SU-DHL-6 (cell line): Measurements from ENCODE around the gene GPR62.

Experiments
- H2AFZ ChIP-seq: fragments of 200-600 bp; sonication (generic); 2 replicates; pipeline ENCODE4 v1.6.1; 2014; ENCODE audit warnings: low read depth, mild to moderate bottlenecking, moderate library complexity, mixed read lengths, antibody characterized with exemption, low read length; ENCODE audit not compliant: severe bottlenecking
- H3F3A ChIP-seq: fragments of 200-600 bp; shearing (Covaris generic); 2 replicates; pipeline ENCODE4 v1.6.0; 2016; ENCODE audit warnings: antibody characterized with exemption, mild to moderate bottlenecking; ENCODE audit not compliant: insufficient read depth
- H3K27ac ChIP-seq: fragments of 200-600 bp; sonication (generic); 2 replicates; pipeline ENCODE4 v1.5.1; 2016; ENCODE audit warnings: low read depth, mild to moderate bottlenecking, low read length, moderate library complexity, mixed read lengths
- H3K27me3 ChIP-seq: fragments of 200-600 bp; sonication (generic), shearing (Covaris generic); 2 replicates; pipeline ENCODE4 v1.6.0; 2014; ENCODE audit warnings: mild to moderate bottlenecking, low read length
- H3K36me3 ChIP-seq: fragments of 200-600 bp; sonication (generic); 2 replicates; pipeline ENCODE4 v1.6.1; 2014; ENCODE audit warnings: mild to moderate bottlenecking, low read length, mixed read lengths
- H3K4me2 ChIP-seq: fragments of 300-600, 200-600 bp; shearing (Covaris generic), sonication (generic); 2 replicates; pipeline ENCODE4 v1.6.0; 2014; ENCODE audit warnings: low read length, low read depth, mild to moderate bottlenecking; ENCODE audit not compliant: poor library complexity, severe bottlenecking
- H3K4me3 ChIP-seq: fragments of 200-600 bp; sonication (generic); 2 replicates; pipeline ENCODE4 v1.5.1; 2014; ENCODE audit warnings: antibody characterized with exemption, low read length, mild to moderate bottlenecking, mixed read lengths; ENCODE audit not compliant: insufficient read depth, poor library complexity, severe bottlenecking
- H3K79me2 ChIP-seq: fragments of 200-600 bp; sonication (generic); 2 replicates; pipeline ENCODE4 v1.6.1; 2014; ENCODE audit warnings: mild to moderate bottlenecking, low read length, moderate library complexity; ENCODE audit not compliant: insufficient read depth
- H3K9ac ChIP-seq: fragments of 200-600 bp; sonication (generic); 2 replicates; pipeline ENCODE4 v1.7.0; 2014; ENCODE audit warnings: mild to moderate bottlenecking, low read length
- H3K9me2 ChIP-seq: fragments of 200-600 bp; sonication (generic); replicated peaks from 2 replicates; pipeline ENCODE4 v1.6.1; 2014; ENCODE audit warnings: low read length; ENCODE audit not compliant: insufficient read depth
- H3K9me3 ChIP-seq: fragments of 200-600 bp; sonication (generic); 2 replicates; pipeline ENCODE4 v1.6.1; 2014; ENCODE audit warnings: low read length, mixed read lengths; ENCODE audit not compliant: insufficient read depth
- H4K20me1 ChIP-seq: fragments of 200-600 bp; sonication (generic); 2 replicates; pipeline ENCODE4 v1.6.1; 2014; ENCODE audit warnings: low read depth, mild to moderate bottlenecking, antibody characterized with exemption, low read length, moderate library complexity, mixed read lengths
- CTCF ChIP-seq: fragments of 200-600 bp; sonication (generic); IDR thresholded peaks from one replicate; pipeline ENCODE4 v1.5.1; 2017; ENCODE audit warnings: antibody characterized with exemption, mild to moderate bottlenecking, low read length, moderate library complexity; ENCODE audit not compliant: insufficient read depth, poor library complexity, severe bottlenecking
- EZH2phosphoT487 ChIP-seq: fragments of 200-600 bp; sonication (generic), shearing (Covaris generic); conservative IDR thresholded peaks from 2 replicates; pipeline ENCODE4 v1.6.1; 2018; ENCODE audit warnings: mild to moderate bottlenecking, antibody characterized with exemption, low read length, moderate library complexity, mixed read lengths

GPR62 gene

DNA sequence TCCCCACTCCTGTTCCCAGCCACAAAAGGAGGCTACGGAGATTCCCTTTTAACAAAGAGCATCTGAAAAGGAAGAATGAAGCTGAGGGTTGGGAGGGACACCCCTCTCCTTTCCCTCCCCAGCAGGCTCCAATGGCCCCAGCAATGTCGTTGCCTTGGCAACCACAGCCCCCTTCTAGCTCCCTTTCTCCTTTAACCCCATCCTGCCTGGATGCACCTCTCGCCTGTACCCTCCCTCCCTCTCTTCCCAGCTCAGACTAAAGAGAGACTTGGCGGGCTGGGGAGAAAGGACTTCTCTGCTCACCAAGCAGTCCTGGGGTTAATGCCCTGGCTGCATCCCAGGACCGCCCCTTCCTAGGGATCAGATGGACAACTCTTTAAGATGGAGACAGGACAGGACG, 47.6 kb downstream of the GPR62 start:
- H3F3A ChIP-seq: no peaks in the 10 kb centered on the region
- H4K20me1 ChIP-seq: no peaks in the 10 kb centered on the region
- no peak overlapping the region for H3K27ac ChIP-seq
- no peaks in the 10 kb centered on the region for H3K9me3 ChIP-seq
- no peaks in the 10 kb centered on the region for H3K36me3 ChIP-seq
- H3K27me3 ChIP-seq: no peaks in the 10 kb centered on the region
- TF ChIP-seq CTCF: no peak
- TF ChIP-seq EZH2phosphoT487: no peak
- no peak overlapping the region for H3K4me2 ChIP-seq
- H3K4me3 ChIP-seq: no peak overlapping the region
- no peak overlapping the region for H2AFZ ChIP-seq
- H3K9me2 ChIP-seq: no peaks in the 10 kb centered on the region
- H3K79me2 ChIP-seq: no peaks in the 10 kb centered on the region
- H3K9ac ChIP-seq: no peak overlapping the region

DNA sequence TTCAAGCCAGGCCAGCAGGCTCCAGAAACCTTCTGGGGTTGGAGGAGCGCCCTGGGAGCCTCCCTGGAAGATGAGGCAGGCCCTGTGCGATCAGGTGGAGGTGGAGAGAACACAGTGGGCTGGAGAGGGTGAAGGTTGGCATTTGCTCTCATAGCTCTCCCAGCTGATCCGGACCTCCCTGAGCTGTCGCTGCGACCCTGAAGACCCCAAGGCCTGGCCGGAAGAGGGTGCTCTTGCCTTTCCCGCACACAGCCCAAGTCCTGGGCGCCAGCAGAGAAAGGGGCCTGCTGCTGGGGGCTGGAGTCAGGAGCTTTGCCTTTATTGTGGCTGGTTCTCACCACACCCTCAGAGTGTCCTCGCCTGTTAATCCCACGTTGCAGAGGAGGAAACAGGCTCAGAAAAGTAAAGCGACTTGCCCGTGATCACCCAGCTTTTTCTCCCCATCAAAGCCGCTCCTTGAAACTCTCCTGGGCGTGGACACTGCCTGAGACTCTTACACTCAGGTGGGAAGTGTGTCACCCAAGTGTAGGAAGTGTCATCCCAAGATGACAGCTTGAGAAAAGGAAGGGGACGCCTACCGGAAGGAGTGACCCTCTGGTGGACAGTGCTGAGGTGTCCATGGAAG, 49.1 kb downstream of the GPR62 start:
- H3F3A ChIP-seq: no peaks in the 10 kb centered on the region
- no peak overlapping the region for H2AFZ ChIP-seq
- no peak overlapping the region for H3K27ac ChIP-seq
- H4K20me1 ChIP-seq: no peaks in the 10 kb centered on the region
- H3K79me2 ChIP-seq: no peaks in the 10 kb centered on the region
- no peak overlapping the region for H3K9ac ChIP-seq
- H3K36me3 ChIP-seq: no peaks in the 10 kb centered on the region
- no peaks in the 10 kb centered on the region for H3K9me2 ChIP-seq
- H3K27me3 ChIP-seq: no peaks in the 10 kb centered on the region
- no peak overlapping the region for H3K4me2 ChIP-seq
- no peaks in the 10 kb centered on the region for H3K9me3 ChIP-seq
- H3K4me3 ChIP-seq: no peak overlapping the region
- TF ChIP-seq EZH2phosphoT487 (no peak), CTCF (peak; percentile 19)

GRCh38 chr3:52004906-52005395, 49.8 kb downstream of the GPR62 start:
- no peak overlapping the region for H3K4me2 ChIP-seq
- no peak overlapping the region for H2AFZ ChIP-seq
- TF ChIP-seq EZH2phosphoT487 (no peak), CTCF (no peak)
- no peak overlapping the region for H3K9ac ChIP-seq
- H3F3A ChIP-seq: no peaks in the 10 kb centered on the region
- H3K27ac ChIP-seq: no peak overlapping the region
- no peaks in the 10 kb centered on the region for H3K79me2 ChIP-seq
- no peaks in the 10 kb centered on the region for H4K20me1 ChIP-seq
- no peaks in the 10 kb centered on the region for H3K36me3 ChIP-seq
- no peaks in the 10 kb centered on the region for H3K9me3 ChIP-seq
- no peaks in the 10 kb centered on the region for H3K9me2 ChIP-seq
- no peak overlapping the region for H3K4me3 ChIP-seq
- no peaks in the 10 kb centered on the region for H3K27me3 ChIP-seq
